Stimulated activated naive CD8-positive, alpha-beta T cell treated with anti-CD3 and anti-CD28 coated beads, Interleukin-15, Interleukin-2, amounts not matched to agents 100 ng/mL and 50 ng/mL, for 24 hours (primary cell): Measurements from ENCODE around the gene KCTD21.
"Not testable (repeated sequence)": the region's sequence is repeated elsewhere in the genome, so short reads cannot be mapped to it uniquely, and the experiment has no call there.

Source experiments
- H3K27ac Mint-ChIP-seq: one replicate; pipeline ENCODE4 v1.8.0; 2021; ENCODE audit warnings: mild to moderate bottlenecking, mixed read lengths
- H3K27me3 Mint-ChIP-seq: one replicate; pipeline ENCODE4 v1.8.0; 2021; ENCODE audit warnings: mixed read lengths
- H3K36me3 Mint-ChIP-seq: one replicate; pipeline ENCODE4 v1.8.0; 2021; ENCODE audit warnings: low read depth, mixed read lengths
- H3K4me1 Mint-ChIP-seq: one replicate; pipeline ENCODE4 v1.8.0; 2021; ENCODE audit warnings: low read depth, mixed read lengths
- H3K4me3 Mint-ChIP-seq: one replicate; pipeline ENCODE4 v1.8.0; 2021; ENCODE audit warnings: mild to moderate bottlenecking, mixed read lengths
- H3K9me3 Mint-ChIP-seq: one replicate; pipeline ENCODE4 v1.8.0; 2021; ENCODE audit warnings: mixed read lengths

KCTD21 gene

GRCh38 chr11:78222726-78223125 lies 34.3 kb upstream of the KCTD21 start:
- not testable (repeated sequence) for H3K4me3 Mint-ChIP-seq, H3K36me3 Mint-ChIP-seq, H3K27ac Mint-ChIP-seq, H3K27me3 Mint-ChIP-seq, H3K9me3 Mint-ChIP-seq
- H3K4me1 Mint-ChIP-seq = peaks cover 15% of the 10 kb centered on the region

- H3K4me3 Mint-ChIP-seq = no peak overlapping the region
- H3K36me3 Mint-ChIP-seq = peaks cover 5% of the 10 kb centered on the region
- H3K27me3 Mint-ChIP-seq = no peaks in the 10 kb centered on the region
- H3K4me1 Mint-ChIP-seq = peaks cover 9% of the 10 kb centered on the region
- no peaks in the 10 kb centered on the region for H3K9me3 Mint-ChIP-seq
- no peak overlapping the region for H3K27ac Mint-ChIP-seq
Observed at GRCh38 chr11:78221396-78222315, 33.2 kb upstream of the KCTD21 start.

GRCh38 chr11:78220218-78221157 lies 32.1 kb upstream of the KCTD21 start:
- H3K9me3 Mint-ChIP-seq = no peaks in the 10 kb centered on the region
- no peaks in the 10 kb centered on the region for H3K27me3 Mint-ChIP-seq
- no peak overlapping the region for H3K4me3 Mint-ChIP-seq
- H3K36me3 Mint-ChIP-seq = peaks cover 5% of the 10 kb centered on the region
- H3K4me1 Mint-ChIP-seq = peaks cover 9% of the 10 kb centered on the region
- H3K27ac Mint-ChIP-seq = no peak overlapping the region

- Mint-ChIP-seq H3K4me3 (no peak overlapping the region), H3K27me3 (no peaks in the 10 kb centered on the region), H3K36me3 (peaks cover 5% of the 10 kb centered on the region), H3K27ac (no peak overlapping the region), H3K4me1 (peaks cover 9% of the 10 kb centered on the region), H3K9me3 (no peaks in the 10 kb centered on the region)
Observed at GRCh38 chr11:78219493-78220217, 31.2 kb upstream of the KCTD21 start.

- H3K27ac Mint-ChIP-seq = no peak overlapping the region
- peaks cover 9% of the 10 kb centered on the region for H3K4me1 Mint-ChIP-seq
- no peaks in the 10 kb centered on the region for H3K27me3 Mint-ChIP-seq
- peaks cover 5% of the 10 kb centered on the region for H3K36me3 Mint-ChIP-seq
- no peaks in the 10 kb centered on the region for H3K9me3 Mint-ChIP-seq
- H3K4me3 Mint-ChIP-seq = no peak overlapping the region
Observed at GRCh38 chr11:78218707-78219492, 30.5 kb upstream of the KCTD21 start.

- Mint-ChIP-seq H3K36me3 (peaks cover 5% of the 10 kb centered on the region), H3K27me3 (no peaks in the 10 kb centered on the region)
Observed at GRCh38 chr11:78217650-78218541, 29.5 kb upstream of the KCTD21 start.

GRCh38 chr11:78216571-78217287 lies 28.3 kb upstream of the KCTD21 start:
- Mint-ChIP-seq H3K4me1 (peaks cover 2% of the 10 kb centered on the region), H3K9me3 (no peaks in the 10 kb centered on the region), H3K27me3 (no peaks in the 10 kb centered on the region), H3K36me3 (peaks cover 7% of the 10 kb centered on the region), H3K27ac (peak overlapping the region; percentile 37), H3K4me3 (no peak overlapping the region)

More at GRCh38 chr11:78217650-78218541, 29.5 kb upstream of the KCTD21 start:
- Mint-ChIP-seq H3K9me3 (no peaks in the 10 kb centered on the region), H3K4me3 (no peak overlapping the region), H3K4me1 (peaks cover 2% of the 10 kb centered on the region), H3K27ac (no peak overlapping the region)

GRCh38 chr11:78216021-78216420 lies 27.6 kb upstream of the KCTD21 start:
- H3K36me3 Mint-ChIP-seq = peaks cover 14% of the 10 kb centered on the region

GRCh38 chr11:78214331-78215194 lies 26.1 kb upstream of the KCTD21 start:
- Mint-ChIP-seq H3K27ac (no peak overlapping the region), H3K4me3 (no peak overlapping the region), H3K4me1 (no peaks in the 10 kb centered on the region), H3K27me3 (no peaks in the 10 kb centered on the region), H3K9me3 (no peaks in the 10 kb centered on the region), H3K36me3 (peaks cover 25% of the 10 kb centered on the region)

More at GRCh38 chr11:78216021-78216420, 27.6 kb upstream of the KCTD21 start:
- Mint-ChIP-seq H3K4me3 (no peak overlapping the region), H3K27ac (no peak overlapping the region), H3K4me1 (peaks cover 2% of the 10 kb centered on the region), H3K9me3 (no peaks in the 10 kb centered on the region), H3K27me3 (no peaks in the 10 kb centered on the region)

- no peak overlapping the region for H3K4me3 Mint-ChIP-seq
- no peaks in the 10 kb centered on the region for H3K9me3 Mint-ChIP-seq
- no peaks in the 10 kb centered on the region for H3K27me3 Mint-ChIP-seq
- H3K27ac Mint-ChIP-seq = no peak overlapping the region
- no peaks in the 10 kb centered on the region for H3K4me1 Mint-ChIP-seq
- H3K36me3 Mint-ChIP-seq = peaks cover 25% of the 10 kb centered on the region
Observed at GRCh38 chr11:78213526-78214330, 25.3 kb upstream of the KCTD21 start.

- Mint-ChIP-seq H3K36me3 (peaks cover 25% of the 10 kb centered on the region), H3K4me3 (no peak overlapping the region)
Observed at GRCh38 chr11:78212586-78213371, 24.4 kb upstream of the KCTD21 start.

More at GRCh38 chr11:78212586-78213371, 24.4 kb upstream of the KCTD21 start:
- Mint-ChIP-seq H3K27me3 (no peaks in the 10 kb centered on the region), H3K9me3 (no peaks in the 10 kb centered on the region), H3K4me1 (no peaks in the 10 kb centered on the region), H3K27ac (no peak overlapping the region)
